DND-41 (cell line): Measurements from ENCODE around the gene FAM13A.

Experiments
- CTCF ChIP-seq: IDR thresholded peaks from 2 replicates; pipeline ENCODE4 v1.5.1; 2012; ENCODE audit warnings: borderline replicate concordance, low read length, moderate library complexity, mild to moderate bottlenecking; ENCODE audit not compliant: poor library complexity, severe bottlenecking; ENCODE audit errors: extremely low read depth
- EZH2 ChIP-seq: IDR thresholded peaks from 3 replicates; pipeline ENCODE4 v1.6.1; 2012; ENCODE audit warnings: borderline replicate concordance, low read depth, mild to moderate bottlenecking, moderate library complexity, low read length, inconsistent platforms; ENCODE audit not compliant: severe bottlenecking

GRCh38 chr4:88738180-88738579, 318.8 kb downstream of the FAM13A start:
- TF ChIP-seq CTCF, result no peak
- no peak for TF ChIP-seq EZH2
